Measurements from ENCODE around the gene MYO15A.

The MYO15A gene

DNA sequence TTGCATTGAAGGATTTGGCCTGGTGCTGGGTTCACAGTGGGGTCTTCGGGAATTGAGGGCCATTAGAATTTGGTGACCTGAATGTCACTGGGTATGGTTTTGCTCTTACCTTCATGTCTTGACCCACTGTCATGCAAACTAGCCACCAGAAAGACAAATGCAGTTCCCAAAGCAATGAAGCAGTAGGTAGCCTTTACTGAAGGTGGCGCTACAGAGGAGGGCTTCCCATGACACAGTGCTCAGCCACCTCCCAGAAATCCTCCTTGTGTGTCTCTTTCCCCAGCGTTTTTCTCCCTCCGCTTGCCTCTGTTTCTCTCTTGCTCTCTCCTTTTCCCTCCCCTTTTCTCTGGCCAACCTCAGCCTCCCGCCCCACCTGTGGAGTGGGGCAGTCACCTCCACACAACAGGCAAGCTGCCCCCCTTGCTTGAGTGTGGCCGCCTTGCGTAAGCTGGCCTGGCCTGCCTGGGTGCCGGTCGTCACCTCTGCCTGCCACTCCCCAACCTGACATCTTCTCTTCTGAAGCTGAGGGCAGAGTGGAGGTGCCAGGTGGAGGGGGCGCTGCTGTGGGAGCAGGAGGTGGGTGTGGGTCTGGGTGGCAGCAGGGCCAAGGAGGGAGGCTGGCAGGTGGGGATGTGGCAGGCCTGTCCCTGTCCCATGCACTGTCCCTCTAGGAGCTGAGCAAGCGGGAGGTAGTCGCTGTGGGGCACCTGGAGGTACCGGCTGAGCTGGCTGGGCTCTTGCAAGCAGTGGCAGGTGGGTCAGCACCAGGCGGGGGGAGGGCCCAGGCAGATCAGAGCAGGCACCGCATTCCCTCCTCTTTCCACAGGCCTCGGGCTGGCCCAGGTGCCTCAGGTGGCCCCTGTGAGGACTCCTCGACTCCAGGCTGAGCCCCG is 34.7 kb downstream of the MYO15A start:
- no peak for DNase-seq (ENCODE audit: low read depth)
- H3K4me3 ChIP-seq (ENCODE audit: control insufficient read depth, low read depth, low read length) = no peak overlapping the region
- TF ChIP-seq, protein P1, sequence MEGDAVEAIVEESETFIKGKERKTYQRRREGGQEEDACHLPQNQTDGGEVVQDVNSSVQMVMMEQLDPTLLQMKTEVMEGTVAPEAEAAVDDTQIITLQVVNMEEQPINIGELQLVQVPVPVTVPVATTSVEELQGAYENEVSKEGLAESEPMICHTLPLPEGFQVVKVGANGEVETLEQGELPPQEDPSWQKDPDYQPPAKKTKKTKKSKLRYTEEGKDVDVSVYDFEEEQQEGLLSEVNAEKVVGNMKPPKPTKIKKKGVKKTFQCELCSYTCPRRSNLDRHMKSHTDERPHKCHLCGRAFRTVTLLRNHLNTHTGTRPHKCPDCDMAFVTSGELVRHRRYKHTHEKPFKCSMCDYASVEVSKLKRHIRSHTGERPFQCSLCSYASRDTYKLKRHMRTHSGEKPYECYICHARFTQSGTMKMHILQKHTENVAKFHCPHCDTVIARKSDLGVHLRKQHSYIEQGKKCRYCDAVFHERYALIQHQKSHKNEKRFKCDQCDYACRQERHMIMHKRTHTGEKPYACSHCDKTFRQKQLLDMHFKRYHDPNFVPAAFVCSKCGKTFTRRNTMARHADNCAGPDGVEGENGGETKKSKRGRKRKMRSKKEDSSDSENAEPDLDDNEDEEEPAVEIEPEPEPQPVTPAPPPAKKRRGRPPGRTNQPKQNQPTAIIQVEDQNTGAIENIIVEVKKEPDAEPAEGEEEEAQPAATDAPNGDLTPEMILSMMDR (IDR thresholded peaks at IDR 0.05; ENCODE audit: control insufficient read depth, insufficient read depth, low read depth, low read length, missing control alignments) = peak; percentile 45

DNA sequence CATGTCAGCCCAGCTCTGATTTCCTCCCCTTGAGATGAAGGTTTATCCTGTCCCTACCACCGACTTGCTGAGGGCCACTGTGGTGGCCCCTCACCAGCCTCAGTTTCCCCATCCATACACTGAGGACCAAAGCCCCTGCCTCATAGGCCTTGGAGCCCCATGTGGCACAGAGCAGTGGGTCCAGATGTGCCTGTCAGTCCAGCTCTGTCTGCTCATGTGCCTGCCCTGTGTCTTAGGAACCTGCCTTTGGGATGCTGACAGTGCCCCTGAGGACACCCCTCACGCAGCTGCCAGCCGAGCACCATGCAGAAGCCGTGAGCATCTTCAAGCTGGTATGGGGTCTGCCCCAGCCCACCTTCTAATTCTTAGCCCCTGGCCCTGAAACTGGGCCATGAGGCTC is 35.7 kb downstream of the MYO15A start:
- H3K4me3 ChIP-seq (ENCODE audit: control insufficient read depth, low read depth, low read length) = no peak overlapping the region
- DNase-seq (ENCODE audit: low read depth) = no peak
- TF ChIP-seq, protein P1 (IDR thresholded peaks at IDR 0.05; ENCODE audit: control insufficient read depth, insufficient read depth, low read depth, low read length, missing control alignments) = no peak

DNA sequence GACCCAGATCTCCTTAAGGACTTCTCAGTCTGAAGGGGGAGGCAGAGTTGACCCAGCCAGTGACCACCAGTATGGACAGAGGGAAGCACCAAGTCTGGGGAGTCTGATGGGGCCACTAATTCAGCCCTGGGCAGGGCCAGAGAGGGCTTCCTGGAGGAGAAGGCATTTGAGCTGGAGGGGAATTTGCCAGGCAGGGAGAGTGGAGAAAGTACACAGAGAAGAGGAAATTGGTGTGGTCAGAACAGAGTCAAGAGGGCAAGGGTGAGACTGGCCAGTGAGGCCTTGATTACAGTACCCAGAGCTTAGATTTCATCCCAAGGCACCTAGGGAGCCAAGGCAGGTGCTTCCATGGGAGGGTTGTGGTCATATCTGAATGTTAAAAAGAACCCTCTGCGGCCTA is 36.3 kb downstream of the MYO15A start:
- TF ChIP-seq, protein P1 (IDR thresholded peaks at IDR 0.05; ENCODE audit: control insufficient read depth, insufficient read depth, low read depth, low read length, missing control alignments) = no peak
- no peak overlapping the region for H3K4me3 ChIP-seq (ENCODE audit: control insufficient read depth, low read depth, low read length)
- no peak for DNase-seq (ENCODE audit: low read depth)

DNA sequence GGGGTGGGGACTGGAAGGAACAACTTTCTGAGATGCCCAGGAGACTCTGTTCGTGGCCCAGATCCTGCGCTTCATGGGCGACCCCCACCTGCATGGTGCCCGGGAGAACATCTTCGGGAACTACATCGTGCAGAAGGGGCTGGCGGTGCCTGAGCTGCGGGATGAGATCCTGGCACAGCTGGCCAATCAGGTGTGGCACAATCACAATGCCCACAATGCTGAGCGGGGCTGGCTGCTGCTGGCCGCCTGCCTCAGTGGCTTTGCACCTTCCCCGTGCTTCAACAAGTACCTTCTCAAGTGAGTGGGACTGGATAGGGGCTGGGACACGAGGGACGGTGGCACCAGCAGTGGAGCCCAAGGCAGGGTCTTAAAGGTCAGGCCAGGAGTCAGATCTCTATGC is 37.3 kb downstream of the MYO15A start:
- no peak for DNase-seq (ENCODE audit: low read depth)

DNA sequence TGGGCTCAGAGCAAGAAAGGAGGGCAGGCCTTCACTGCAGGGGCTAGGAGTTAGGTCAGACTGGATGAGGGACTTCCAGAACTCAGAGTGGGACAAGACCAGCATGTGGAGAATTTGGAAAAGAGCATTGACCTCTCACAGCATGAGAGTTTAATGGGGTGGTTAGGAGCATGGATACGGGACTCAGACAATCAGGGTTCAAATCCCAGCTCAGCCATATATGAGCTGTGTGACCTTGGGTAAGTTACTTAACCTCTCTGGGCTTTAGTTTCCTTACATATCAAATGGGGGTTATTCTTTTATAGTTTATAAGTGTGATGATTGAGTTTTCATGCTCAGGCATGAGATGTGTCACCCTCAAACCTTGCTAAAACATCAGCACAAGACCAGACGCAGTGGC is 37.7 kb downstream of the MYO15A start:
- H3K4me3 ChIP-seq (ENCODE audit: control insufficient read depth, low read depth, low read length) = no peak overlapping the region
- TF ChIP-seq, protein P1 (IDR thresholded peaks at IDR 0.05; ENCODE audit: control insufficient read depth, insufficient read depth, low read depth, low read length, missing control alignments) = no peak
- DNase-seq (ENCODE audit: low read depth) = no peak

More for the DNA sequence above, 37.3 kb downstream of the MYO15A start:
- TF ChIP-seq, protein P1 (IDR thresholded peaks at IDR 0.05; ENCODE audit: control insufficient read depth, insufficient read depth, low read depth, low read length, missing control alignments) = no peak
- no peak overlapping the region for H3K4me3 ChIP-seq (ENCODE audit: control insufficient read depth, low read depth, low read length)

DNA sequence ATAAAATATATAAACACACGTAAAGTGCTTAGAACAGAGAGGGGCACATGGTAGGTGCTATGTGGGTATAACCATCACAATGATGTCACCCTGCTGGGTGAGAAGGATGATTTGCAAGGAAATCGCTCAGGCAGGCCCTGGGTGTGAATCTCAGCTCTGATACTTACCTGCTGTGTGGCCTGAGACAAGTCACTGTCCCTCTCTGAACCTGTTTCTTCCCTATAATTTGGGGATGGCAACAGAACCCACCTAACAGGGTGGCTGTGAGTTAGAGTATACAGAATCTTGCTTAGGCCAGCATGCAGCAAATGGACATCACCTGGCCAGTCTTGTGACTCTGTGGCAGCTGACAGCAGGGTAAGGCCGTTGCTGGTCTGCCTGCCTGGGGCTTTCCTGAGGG is 38.4 kb downstream of the MYO15A start:
- no peak overlapping the region for H3K4me3 ChIP-seq (ENCODE audit: control insufficient read depth, low read depth, low read length)
- TF ChIP-seq, protein P1 (IDR thresholded peaks at IDR 0.05; ENCODE audit: control insufficient read depth, insufficient read depth, low read depth, low read length, missing control alignments) = no peak

More for the DNA sequence above, 38.4 kb downstream of the MYO15A start:
- no peak for DNase-seq (ENCODE audit: low read depth)
